ENCODE results near the gene FOXO1. TPM values are rescaled to one million over a fixed set of nuclear protein-coding genes. Genes with fewer than 3 reads are reported as not detected.

FOXO1 gene
- total RNA-seq, 1 donor from 2014 or later = 50.4 TPM

DNA sequence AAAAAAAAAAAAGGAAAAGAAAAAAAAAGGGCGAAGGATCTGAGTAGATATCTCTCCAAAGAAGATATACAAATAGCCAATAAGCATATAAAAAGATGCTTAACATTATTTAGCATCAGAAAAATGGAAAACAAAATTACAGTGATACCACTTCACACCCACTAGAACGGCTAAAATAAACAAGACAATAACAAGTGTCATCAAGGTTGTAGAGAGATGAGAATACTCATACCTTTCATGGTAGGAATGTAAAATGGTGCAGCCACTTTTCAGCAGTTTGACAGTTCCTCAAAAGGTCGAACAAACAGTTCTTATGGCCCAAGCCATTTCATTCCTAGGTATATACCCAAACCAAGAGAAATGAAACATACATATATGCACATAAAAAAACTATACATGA lies 33.5 kb downstream of the FOXO1 start:
- ATAC-seq (ENCODE audit: low read depth) = no peak
- CTCF ChIA-PET = no interaction called here
- Mint-ChIP-seq H3K4me3 (no peak overlapping the region), H3K27ac (no peak overlapping the region), H3K4me1 (peaks cover 92% of the 10 kb centered on the region), H3K36me3 (ENCODE audit: low read depth) (peaks cover 14% of the 10 kb centered on the region), H3K27me3 (no peaks in the 10 kb centered on the region), H3K9me3 (no peaks in the 10 kb centered on the region)
- POLR2A ChIA-PET = no interaction called here
- TF ChIP-seq, protein P1, sequence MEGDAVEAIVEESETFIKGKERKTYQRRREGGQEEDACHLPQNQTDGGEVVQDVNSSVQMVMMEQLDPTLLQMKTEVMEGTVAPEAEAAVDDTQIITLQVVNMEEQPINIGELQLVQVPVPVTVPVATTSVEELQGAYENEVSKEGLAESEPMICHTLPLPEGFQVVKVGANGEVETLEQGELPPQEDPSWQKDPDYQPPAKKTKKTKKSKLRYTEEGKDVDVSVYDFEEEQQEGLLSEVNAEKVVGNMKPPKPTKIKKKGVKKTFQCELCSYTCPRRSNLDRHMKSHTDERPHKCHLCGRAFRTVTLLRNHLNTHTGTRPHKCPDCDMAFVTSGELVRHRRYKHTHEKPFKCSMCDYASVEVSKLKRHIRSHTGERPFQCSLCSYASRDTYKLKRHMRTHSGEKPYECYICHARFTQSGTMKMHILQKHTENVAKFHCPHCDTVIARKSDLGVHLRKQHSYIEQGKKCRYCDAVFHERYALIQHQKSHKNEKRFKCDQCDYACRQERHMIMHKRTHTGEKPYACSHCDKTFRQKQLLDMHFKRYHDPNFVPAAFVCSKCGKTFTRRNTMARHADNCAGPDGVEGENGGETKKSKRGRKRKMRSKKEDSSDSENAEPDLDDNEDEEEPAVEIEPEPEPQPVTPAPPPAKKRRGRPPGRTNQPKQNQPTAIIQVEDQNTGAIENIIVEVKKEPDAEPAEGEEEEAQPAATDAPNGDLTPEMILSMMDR (IDR thresholded peaks at IDR 0.05) = no peak
- DNase-seq = no peak
- intact Hi-C loops (cut with micrococcal nuclease) = no loop called here

DNA sequence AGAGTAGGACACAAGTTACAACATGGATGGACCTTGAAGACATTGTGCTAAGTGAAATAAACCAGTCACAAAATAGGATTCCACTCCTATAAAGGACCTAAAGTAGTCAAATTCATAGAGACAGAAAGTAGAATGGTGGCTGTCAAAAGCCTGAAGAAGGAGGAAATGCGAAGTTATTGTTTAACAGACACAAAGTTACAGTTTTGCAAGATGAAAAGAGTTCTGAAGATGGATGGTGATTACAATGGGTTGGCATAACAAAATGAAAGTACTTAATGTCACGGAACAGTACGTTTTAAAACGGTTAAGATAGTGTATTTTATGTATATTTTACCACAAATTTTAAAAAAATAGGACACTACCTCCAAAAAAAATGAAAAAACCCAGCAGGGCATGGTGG lies 34.8 kb downstream of the FOXO1 start:
- Mint-ChIP-seq H3K9me3 (no peaks in the 10 kb centered on the region), H3K27me3 (no peaks in the 10 kb centered on the region), H3K27ac (peak overlapping the region; percentile 51), H3K4me3 (no peak overlapping the region), H3K4me1 (peaks cover 91% of the 10 kb centered on the region), H3K36me3 (ENCODE audit: low read depth) (peaks cover 21% of the 10 kb centered on the region)
- DNase-seq (no peak), ATAC-seq (ENCODE audit: low read depth) (no peak)
- ChIA-PET POLR2A (no interaction called here), CTCF (no interaction called here)
- intact Hi-C loops (cut with micrococcal nuclease) = loop anchor here (1.0 to 2.0 kb wide), 4 partner anchors 9 to 35 kb away; partner anchors contain the start of gene FOXO1
- TF ChIP-seq, protein P1 (IDR thresholded peaks at IDR 0.05) = no peak

DNA sequence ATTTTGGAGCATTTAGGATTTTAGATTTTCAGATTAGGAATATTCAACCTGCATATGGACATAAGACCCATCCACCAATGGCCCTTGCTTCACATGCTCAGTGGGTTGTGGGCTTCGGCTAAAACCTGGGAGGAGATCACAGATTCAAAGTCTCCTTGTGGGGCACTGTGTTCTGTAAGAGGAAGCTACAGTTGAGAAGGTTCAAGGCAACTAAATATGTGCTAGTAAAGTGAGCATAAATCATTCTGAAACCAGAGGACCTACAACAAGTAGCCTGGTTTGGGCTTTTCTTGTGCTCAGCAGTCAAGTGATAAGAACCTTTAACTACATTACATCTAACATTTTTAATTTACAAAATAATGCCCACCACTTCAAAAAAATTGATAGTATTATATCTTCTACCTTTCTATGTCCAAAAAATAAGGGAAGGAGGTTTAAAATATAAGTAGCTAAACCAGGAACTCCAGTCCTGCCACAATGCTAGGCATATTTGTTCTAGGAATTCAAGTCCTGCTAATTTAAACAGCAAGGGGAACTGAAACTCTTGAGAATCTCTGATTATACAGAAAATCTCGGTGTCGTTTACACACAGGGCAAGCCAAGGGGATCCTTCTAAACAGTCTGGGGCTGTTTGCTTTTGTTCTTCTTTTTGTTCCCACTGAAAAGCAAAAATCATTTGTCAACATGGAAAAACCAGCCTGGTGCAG lies 36.6 kb downstream of the FOXO1 start:
- ATAC-seq (ENCODE audit: low read depth) (peak; percentile 77), DNase-seq (no peak)
- Mint-ChIP-seq H3K36me3 (ENCODE audit: low read depth) (peaks cover 21% of the 10 kb centered on the region), H3K9me3 (no peaks in the 10 kb centered on the region), H3K4me1 (peaks cover 91% of the 10 kb centered on the region), H3K4me3 (peak overlapping the region; percentile 57), H3K27ac (peak overlapping the region; percentile 84), H3K27me3 (no peaks in the 10 kb centered on the region)
- intact Hi-C loops (cut with micrococcal nuclease) = loop anchor here (1.0 to 2.0 kb wide), 4 partner anchors 15 to 37 kb away; partner anchors contain the start of gene FOXO1
- TF ChIP-seq, protein P1 (IDR thresholded peaks at IDR 0.05) = no peak
- POLR2A ChIA-PET = interaction anchor here (0.6 to 1.6 kb wide), 7 partner anchors 9 to 496 kb away, joined by 3 to 11 read pairs (median 4); no protein-coding TSS in a partner anchor
- CTCF ChIA-PET = no interaction called here

DNA sequence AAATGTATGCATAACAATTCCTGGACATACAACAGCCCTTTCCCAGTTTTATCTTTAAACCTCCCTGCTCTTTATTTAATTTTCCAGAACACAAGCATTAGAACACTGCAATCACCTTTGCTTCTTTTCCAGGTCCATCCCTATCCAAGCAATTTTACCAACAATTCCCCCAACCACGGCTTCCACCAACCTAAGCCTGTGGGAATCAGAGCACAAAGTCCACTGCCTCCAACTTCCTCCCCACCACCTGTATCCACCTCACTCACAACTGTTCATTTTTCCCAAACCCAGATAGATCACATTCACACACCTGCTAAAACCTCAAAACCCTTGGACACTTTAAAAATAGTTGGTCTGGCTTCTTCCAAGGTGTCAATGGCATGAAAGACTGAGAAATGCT lies 39.5 kb downstream of the FOXO1 start:
- intact Hi-C loops (cut with micrococcal nuclease) = loop anchor here (1.0 kb wide), 1 partner anchor 14 kb away; no protein-coding TSS in a partner anchor
- DNase-seq = no peak
- Mint-ChIP-seq H3K4me3 (no peak overlapping the region), H3K9me3 (no peaks in the 10 kb centered on the region), H3K27ac (peak overlapping the region; percentile 33), H3K4me1 (peaks cover 91% of the 10 kb centered on the region), H3K36me3 (ENCODE audit: low read depth) (peaks cover 25% of the 10 kb centered on the region), H3K27me3 (no peaks in the 10 kb centered on the region)
- no peak for ATAC-seq (ENCODE audit: low read depth)
- TF ChIP-seq, protein P1 (IDR thresholded peaks at IDR 0.05) = no peak
- ChIA-PET POLR2A (no interaction called here), CTCF (no interaction called here)

DNA sequence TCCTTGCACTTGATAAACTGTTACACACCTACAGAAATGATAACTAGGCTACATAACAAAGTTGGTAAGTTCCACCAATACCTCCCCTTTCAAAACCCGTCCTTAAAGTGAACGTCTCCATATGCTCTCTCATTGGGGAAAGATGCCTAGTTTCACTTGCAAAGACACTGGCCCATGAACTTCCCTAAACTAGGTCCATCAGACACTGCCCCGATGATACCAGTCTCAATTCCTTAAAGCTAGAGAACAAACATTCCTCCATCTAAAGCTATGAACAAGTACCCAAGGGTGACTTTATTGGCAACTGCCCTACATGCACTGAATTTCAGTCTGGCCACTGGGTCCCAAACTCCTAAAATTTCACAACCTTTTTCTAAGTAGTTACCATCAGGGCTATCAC lies 39.9 kb downstream of the FOXO1 start:
- Mint-ChIP-seq H3K27ac (peak overlapping the region; percentile 26), H3K9me3 (no peaks in the 10 kb centered on the region), H3K4me3 (peak overlapping the region; percentile 50), H3K36me3 (ENCODE audit: low read depth) (peaks cover 23% of the 10 kb centered on the region), H3K27me3 (no peaks in the 10 kb centered on the region), H3K4me1 (peaks cover 87% of the 10 kb centered on the region)
- ATAC-seq (ENCODE audit: low read depth) (peak; percentile 18), DNase-seq (no peak)
- intact Hi-C loops (cut with micrococcal nuclease) = loop anchor here (1.0 kb wide), 1 partner anchor 13 kb away; no protein-coding TSS in a partner anchor
- POLR2A ChIA-PET = no interaction called here
- CTCF ChIA-PET = no interaction called here
- TF ChIP-seq, protein P1 (IDR thresholded peaks at IDR 0.05) = no peak
